Measurements from ENCODE around the gene GORASP1. TPM values are rescaled to one million over a fixed set of nuclear protein-coding genes. Genes with fewer than 3 reads are reported as not detected.

GORASP1 gene
- total and polyA plus RNA-seq, 2 experiments from 2014 or later = 10.3 to 38.3 TPM

GRCh38 chr3:39086144-39086543 lies 21.3 kb downstream of the GORASP1 start:
- TF ChIP-seq CTCF (conservative IDR thresholded peaks at IDR 0.05; ENCODE audit: low read depth in 2 of 2) (no peak), CREB1 (CRISPR knock-in tag; IDR thresholded peaks at IDR 0.05; ENCODE audit: low read depth) (no peak), ZNF114 (CRISPR knock-in tag; IDR thresholded peaks at IDR 0.05) (no peak), ZNF331 (CRISPR knock-in tag; IDR thresholded peaks at IDR 0.05; ENCODE audit: low read depth) (no peak), EZH2phosphoT487 (IDR thresholded peaks at IDR 0.05; ENCODE audit: unreplicated experiment) (no peak), POLR2AphosphoS5 (IDR thresholded peaks at IDR 0.05; ENCODE audit: low read depth) (no peak), STAT1 (IDR thresholded peaks at IDR 0.05; ENCODE audit: unreplicated experiment) (no peak), ZNF462 (CRISPR knock-in tag; IDR thresholded peaks at IDR 0.05) (no peak), JUNB (IDR thresholded peaks at IDR 0.05; ENCODE audit: unreplicated experiment) (no peak), NANOG (IDR thresholded peaks at IDR 0.05; ENCODE audit: borderline replicate concordance) (no peak), EZH2 (IDR thresholded peaks at IDR 0.05; ENCODE audit: low read depth, unreplicated experiment) (no peak), REST (IDR thresholded peaks at IDR 0.05; ENCODE audit: unreplicated experiment) (no peak), ETS1 (IDR thresholded peaks at IDR 0.05) (no peak)
- H3K4me1 ChIP-seq (ENCODE audit: insufficient read depth) = no peaks in the 10 kb centered on the region
- Mint-ChIP-seq H3K4me1 (no peaks in the 10 kb centered on the region), H3K4me3 (no peak overlapping the region), H3K36me3 (ENCODE audit: low read depth) (peaks cover 31% of the 10 kb centered on the region; the same call in 2 of the 3 replicates), H3K27me3 (ENCODE audit: insufficient read depth, low read depth, poor library complexity) (peaks cover 2% of the 10 kb centered on the region), H3K27ac (no peak overlapping the region), H3K9me3 (no peaks in the 10 kb centered on the region)
- DNase-seq (ENCODE audit: low spot score) (no peak), ATAC-seq (no peak)
- H3K27ac ChIP-seq (ENCODE audit: low read depth) = no peak overlapping the region
- no peak overlapping the region for H2AFZ ChIP-seq
- H4K20me1 ChIP-seq (replicated peaks; ENCODE audit: insufficient read depth) = no peaks in the 10 kb centered on the region; the same call in 1 of the 2 replicates
- H3K9me2 ChIP-seq (ENCODE audit: insufficient read depth) = no peaks in the 10 kb centered on the region
- no peaks in the 10 kb centered on the region for H3F3A ChIP-seq (replicated peaks; ENCODE audit: low read depth)
- no peak overlapping the region for H3K4me2 ChIP-seq
- H3K36me3 ChIP-seq (ENCODE audit: insufficient read depth) = peaks cover 31% of the 10 kb centered on the region
- H3K4me3 ChIP-seq = no peak overlapping the region
- H3K79me2 ChIP-seq (replicated peaks; ENCODE audit: insufficient read depth) = no peaks in the 10 kb centered on the region
- no peaks in the 10 kb centered on the region for H3K27me3 ChIP-seq (ENCODE audit: insufficient read depth)
